ENCODE measurements around the gene PHC2. TPM values are rescaled to one million over a fixed set of nuclear protein-coding genes. Genes with fewer than 3 reads are reported as not detected.
A peak's percentile ranks its signal among the peaks of the same experiment; 100 is the strongest.
"Not testable (repeated sequence)": the region's sequence is repeated elsewhere in the genome, so short reads cannot be mapped to it uniquely, and the experiment has no call there.

PHC2 gene
- total RNA-seq, 1 donor from 2014 or later: 65.0 TPM

- no peak for DNase-seq (ENCODE audit: low spot score)
- no peaks in the 10 kb centered on the region for H3F3A ChIP-seq (ENCODE audit: low read depth)
- Mint-ChIP-seq H3K27me3 (ENCODE audit: insufficient read depth, low read depth) (peaks cover 4% of the 10 kb centered on the region), H3K9me3 (peaks cover 5% of the 10 kb centered on the region), H3K4me3 (no peak overlapping the region), H3K4me1 (peaks cover 12% of the 10 kb centered on the region), H3K36me3 (peaks cover 3% of the 10 kb centered on the region), H3K27ac (peak overlapping the region; percentile 9)
- H3K4me1 ChIP-seq: peaks cover under 1% of the 10 kb centered on the region
- no peak overlapping the region for H3K9ac ChIP-seq
- H2AFZ ChIP-seq (replicated peaks): no peak overlapping the region
- no peaks in the 10 kb centered on the region for H3K36me3 ChIP-seq
- no peaks in the 10 kb centered on the region for H4K20me1 ChIP-seq (ENCODE audit: low read depth)
- H3K4me2 ChIP-seq: no peak overlapping the region
- no peaks in the 10 kb centered on the region for H3K9me3 ChIP-seq (ENCODE audit: low read depth)
- H3K27me3 ChIP-seq: peaks cover 5% of the 10 kb centered on the region
- H3K79me2 ChIP-seq (ENCODE audit: low read depth): no peaks in the 10 kb centered on the region
- no peak overlapping the region for H3K27ac ChIP-seq
- H3K4me3 ChIP-seq: no peak overlapping the region
- no peak for TF ChIP-seq EZH2 (IDR thresholded peaks at IDR 0.05)
- TF ChIP-seq EZH2phosphoT487 (IDR thresholded peaks at IDR 0.05): no peak
- TF ChIP-seq CTCF (IDR thresholded peaks at IDR 0.05): no peak
Observed at GRCh38 chr1:33311706-33312412, 119.0 kb downstream of the PHC2 start.

GRCh38 chr1:33310702-33311101 lies 120.2 kb downstream of the PHC2 start:
- H2AFZ ChIP-seq (replicated peaks): no peak overlapping the region
- no peak overlapping the region for H3K9ac ChIP-seq
- H3K9me3 ChIP-seq (ENCODE audit: low read depth): no peaks in the 10 kb centered on the region
- H3K4me3 ChIP-seq: no peak overlapping the region
- H3K36me3 Mint-ChIP-seq: peaks cover 3% of the 10 kb centered on the region
- H3K36me3 ChIP-seq: no peaks in the 10 kb centered on the region
- no peak overlapping the region for H3K27ac Mint-ChIP-seq
- H3K4me1 Mint-ChIP-seq: peaks cover 8% of the 10 kb centered on the region
- H3K9me3 Mint-ChIP-seq: peaks cover 5% of the 10 kb centered on the region
- H3F3A ChIP-seq (ENCODE audit: low read depth): no peaks in the 10 kb centered on the region
- H4K20me1 ChIP-seq (ENCODE audit: low read depth): no peaks in the 10 kb centered on the region
- no peak overlapping the region for H3K4me2 ChIP-seq
- H3K27me3 ChIP-seq: peaks cover 16% of the 10 kb centered on the region
- no peak overlapping the region for H3K27ac ChIP-seq
- DNase-seq (ENCODE audit: low spot score): no peak
- TF ChIP-seq EZH2phosphoT487 (IDR thresholded peaks at IDR 0.05) (no peak), EZH2 (IDR thresholded peaks at IDR 0.05) (no peak), CTCF (IDR thresholded peaks at IDR 0.05) (no peak)
- H3K79me2 ChIP-seq (ENCODE audit: low read depth): no peaks in the 10 kb centered on the region
- H3K4me1 ChIP-seq: no peaks in the 10 kb centered on the region
- no peak overlapping the region for H3K4me3 Mint-ChIP-seq
- H3K27me3 Mint-ChIP-seq (ENCODE audit: insufficient read depth, low read depth): peaks cover 6% of the 10 kb centered on the region

GRCh38 chr1:33309351-33309750 lies 121.5 kb downstream of the PHC2 start:
- not testable (repeated sequence) for H3K4me1 Mint-ChIP-seq; H3K27ac Mint-ChIP-seq; DNase-seq (ENCODE audit: low spot score); H3K27ac ChIP-seq; H3K36me3 Mint-ChIP-seq; H3K36me3 ChIP-seq; H3K4me3 ChIP-seq; H3K9ac ChIP-seq; H3F3A ChIP-seq (ENCODE audit: low read depth); H3K4me3 Mint-ChIP-seq; H3K4me2 ChIP-seq; H3K27me3 Mint-ChIP-seq (ENCODE audit: insufficient read depth, low read depth); H2AFZ ChIP-seq (replicated peaks); H3K79me2 ChIP-seq (ENCODE audit: low read depth); H4K20me1 ChIP-seq (ENCODE audit: low read depth); H3K9me3 ChIP-seq (ENCODE audit: low read depth); H3K9me3 Mint-ChIP-seq; H3K4me1 ChIP-seq
- H3K27me3 ChIP-seq: peaks cover 23% of the 10 kb centered on the region

- no peak overlapping the region for H3K27ac ChIP-seq
- H3K4me3 Mint-ChIP-seq: no peak overlapping the region
- no peak for TF ChIP-seq EZH2phosphoT487 (IDR thresholded peaks at IDR 0.05)
- no peak for TF ChIP-seq EZH2 (IDR thresholded peaks at IDR 0.05)
- TF ChIP-seq CTCF (IDR thresholded peaks at IDR 0.05): no peak
- no peak overlapping the region for H3K4me3 ChIP-seq
- H2AFZ ChIP-seq (replicated peaks): no peak overlapping the region
- H3K79me2 ChIP-seq (ENCODE audit: low read depth): no peaks in the 10 kb centered on the region
- no peak overlapping the region for H3K27ac Mint-ChIP-seq
- H3K4me1 Mint-ChIP-seq: peaks cover 2% of the 10 kb centered on the region
- no peaks in the 10 kb centered on the region for H3K4me1 ChIP-seq
- no peaks in the 10 kb centered on the region for H3K36me3 ChIP-seq
- peaks cover 8% of the 10 kb centered on the region for H3K27me3 Mint-ChIP-seq (ENCODE audit: insufficient read depth, low read depth)
- DNase-seq (ENCODE audit: low spot score): no peak
- H3K4me2 ChIP-seq: no peak overlapping the region
- H3K36me3 Mint-ChIP-seq: peaks cover 5% of the 10 kb centered on the region
- H4K20me1 ChIP-seq (ENCODE audit: low read depth): no peaks in the 10 kb centered on the region
- H3K9me3 Mint-ChIP-seq: peaks cover 5% of the 10 kb centered on the region
- H3K27me3 ChIP-seq: peaks cover 23% of the 10 kb centered on the region
- H3K9ac ChIP-seq: no peak overlapping the region
- peaks cover 5% of the 10 kb centered on the region for H3F3A ChIP-seq (ENCODE audit: low read depth)
- no peaks in the 10 kb centered on the region for H3K9me3 ChIP-seq (ENCODE audit: low read depth)
Observed at GRCh38 chr1:33307494-33307864, 123.4 kb downstream of the PHC2 start.
